NK-92 (cell line): Measurements from ENCODE around the gene NKAIN2.
"Not testable (repeated sequence)": the region's sequence is repeated elsewhere in the genome, so short reads cannot be mapped to it uniquely, and the experiment has no call there.

Experiments used
- DNase-seq: peaks from one replicate; lab custom pipeline; 2025; ENCODE audit not compliant: unreplicated experiment; lab: John Stamatoyannopoulos, UW

NKAIN2 gene

GRCh38 chr6:124297507-124297906, 493.8 kb downstream of the NKAIN2 start:
- no peak for DNase-seq

DNA sequence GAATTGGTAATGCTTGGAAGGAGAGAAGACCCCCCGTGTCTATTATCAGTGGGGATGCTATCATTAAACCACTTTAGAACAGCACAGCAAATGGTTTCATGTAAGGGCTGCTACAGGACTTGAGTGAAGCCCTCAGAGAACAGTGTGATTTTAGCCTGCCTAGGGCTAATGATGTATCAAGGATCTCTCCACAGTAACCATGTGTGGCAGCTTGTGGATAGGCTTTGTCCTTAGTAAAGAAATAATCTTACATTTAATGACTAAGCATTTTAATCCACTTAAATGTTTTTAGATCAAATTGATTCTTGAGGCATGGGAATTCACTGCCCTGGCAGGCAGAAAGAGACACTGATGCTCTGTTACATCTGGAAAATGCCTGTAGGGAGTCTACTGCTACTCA, 495.1 kb downstream of the NKAIN2 start:
- DNase-seq = no peak

DNA sequence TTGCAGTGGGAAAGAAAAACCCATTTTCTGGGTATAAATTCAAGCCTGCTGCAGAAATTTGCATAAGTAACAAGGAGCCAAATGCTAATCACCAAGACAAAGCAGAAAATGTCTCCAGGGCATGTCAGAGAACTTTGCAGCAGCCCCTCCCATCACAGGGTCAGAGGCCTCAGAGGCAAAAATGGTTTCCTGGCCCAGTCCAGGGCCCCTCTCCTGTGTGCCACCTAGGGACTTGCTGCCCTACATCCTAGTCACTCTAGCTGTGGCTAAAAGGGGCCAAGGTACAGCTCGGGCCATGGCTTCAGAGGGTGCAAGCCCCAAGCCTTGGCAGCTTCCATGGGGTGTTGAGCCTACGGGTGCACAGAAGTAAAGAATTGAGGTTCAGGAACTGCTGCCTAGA, 497.2 kb downstream of the NKAIN2 start:
- not testable (repeated sequence) for DNase-seq

GRCh38 chr6:124303971-124304370, 500.3 kb downstream of the NKAIN2 start:
- no peak for DNase-seq

DNA sequence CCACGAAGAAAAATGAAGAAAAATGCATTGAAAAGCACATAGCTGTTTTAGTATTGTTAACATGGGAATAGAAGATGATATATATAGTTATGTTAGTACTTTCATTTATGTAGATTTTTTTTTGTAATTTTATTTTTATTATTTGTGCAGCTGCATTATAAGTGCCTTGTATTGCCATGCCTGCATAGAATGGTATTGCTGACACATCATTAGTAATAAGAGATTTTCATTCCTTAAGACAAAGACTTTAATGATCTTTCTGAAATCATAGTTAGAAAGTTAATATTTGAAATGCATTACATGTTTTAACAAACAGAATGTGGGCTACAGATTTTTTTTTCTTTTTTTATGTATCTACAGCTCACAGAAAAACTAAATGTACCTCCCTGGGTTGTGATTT, 506.5 kb downstream of the NKAIN2 start:
- no peak for DNase-seq

- DNase-seq = no peak
These were observed 515.7 kb downstream of the NKAIN2 start for GRCh38 chr6:124319410-124319809.

GRCh38 chr6:124324237-124324636, 520.6 kb downstream of the NKAIN2 start:
- no peak for DNase-seq

DNA sequence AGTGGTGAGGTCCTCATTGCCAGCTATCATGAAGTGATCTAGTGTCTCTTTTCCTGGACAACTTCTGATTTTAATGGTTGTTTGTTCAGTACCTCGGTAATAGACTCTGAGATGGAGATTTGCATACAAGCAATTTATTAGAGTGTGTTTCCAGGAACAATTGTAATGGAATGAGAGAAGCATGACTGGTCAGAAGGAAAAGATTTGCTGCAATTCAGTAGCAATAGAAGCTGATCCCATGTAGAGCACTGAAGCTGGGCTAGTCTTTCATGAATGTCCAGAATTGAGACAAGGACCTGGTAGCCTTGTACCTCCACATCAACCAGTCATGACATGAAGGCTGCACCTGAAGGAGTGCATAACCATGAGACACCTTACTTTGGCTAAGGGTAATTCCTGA, 526.5 kb downstream of the NKAIN2 start:
- DNase-seq = no peak

DNA sequence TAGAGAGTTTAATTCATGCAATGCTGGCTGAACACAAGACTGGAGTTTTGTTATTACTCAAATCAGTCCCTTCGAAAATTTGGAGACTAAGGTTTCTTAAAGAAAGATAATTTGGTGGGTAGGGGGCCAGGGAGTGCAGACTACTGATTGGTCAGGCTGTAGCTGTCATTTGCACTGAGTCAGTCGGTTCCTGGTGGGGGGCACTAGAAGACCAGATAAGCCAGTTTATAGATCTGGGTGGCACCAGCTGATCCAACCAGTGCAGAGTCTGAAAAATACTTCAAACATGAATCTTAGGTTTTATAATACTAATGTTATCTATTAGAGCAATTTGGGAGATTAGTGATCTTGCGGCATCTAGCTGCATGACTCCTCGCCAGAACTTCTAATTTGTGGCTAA, 530.7 kb downstream of the NKAIN2 start:
- no peak for DNase-seq

DNA sequence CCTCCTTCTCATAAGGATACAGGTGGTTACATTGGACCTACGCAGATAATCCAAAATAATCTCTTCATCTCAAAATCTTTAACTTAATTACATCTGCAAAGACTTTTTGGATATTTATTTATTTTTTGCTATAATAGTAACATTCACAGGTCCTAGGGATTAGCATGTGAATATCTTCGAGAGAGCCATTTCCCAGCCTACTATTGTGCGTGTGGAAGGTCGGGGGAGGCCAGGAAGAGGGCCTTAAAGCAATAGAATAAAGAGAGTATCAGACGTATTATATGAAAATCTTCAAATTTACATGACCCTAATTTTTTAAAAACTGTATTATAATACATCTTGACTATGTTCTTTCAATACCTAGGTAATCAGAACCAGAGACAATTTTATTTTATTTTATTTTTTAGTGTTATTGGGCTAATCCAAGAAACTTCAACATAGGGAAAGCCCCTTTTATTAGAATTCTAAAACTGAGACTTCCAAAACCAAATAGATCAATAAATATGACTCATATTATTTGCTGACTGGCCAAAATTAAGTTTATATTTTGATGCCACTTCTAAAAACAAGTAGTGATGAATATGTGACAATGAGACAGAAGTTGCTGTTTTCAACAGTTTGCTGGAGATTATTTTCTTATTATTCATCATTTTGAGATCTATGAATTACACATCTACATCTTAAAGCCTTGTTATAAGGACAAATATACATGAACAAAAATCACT, 536.1 kb downstream of the NKAIN2 start:
- DNase-seq = no peak

DNA sequence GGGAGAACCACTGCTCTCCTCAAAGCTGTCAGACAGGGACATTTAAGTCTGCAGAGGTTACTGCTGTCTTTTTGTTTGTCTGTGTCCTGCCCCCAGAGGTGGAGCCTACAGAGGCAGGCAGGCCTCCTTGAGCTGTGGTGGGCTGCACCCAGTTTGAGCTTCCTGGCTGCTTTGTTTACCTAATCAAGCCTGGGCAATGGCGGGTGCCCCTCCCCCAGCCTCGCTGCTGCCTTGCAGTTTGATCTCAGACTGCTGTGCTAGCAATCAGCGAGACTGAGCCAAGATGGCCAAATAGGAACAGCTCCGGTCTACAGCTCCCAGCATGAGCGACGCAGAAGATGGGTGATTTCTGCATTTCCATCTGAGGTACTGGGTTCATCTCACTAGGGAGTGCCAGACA, 544.7 kb downstream of the NKAIN2 start:
- not testable (repeated sequence) for DNase-seq

- no peak for DNase-seq
These were observed 551.5 kb downstream of the NKAIN2 start for GRCh38 chr6:124355146-124355545.

GRCh38 chr6:124356276-124356810, 552.7 kb downstream of the NKAIN2 start:
- DNase-seq = no peak

DNA sequence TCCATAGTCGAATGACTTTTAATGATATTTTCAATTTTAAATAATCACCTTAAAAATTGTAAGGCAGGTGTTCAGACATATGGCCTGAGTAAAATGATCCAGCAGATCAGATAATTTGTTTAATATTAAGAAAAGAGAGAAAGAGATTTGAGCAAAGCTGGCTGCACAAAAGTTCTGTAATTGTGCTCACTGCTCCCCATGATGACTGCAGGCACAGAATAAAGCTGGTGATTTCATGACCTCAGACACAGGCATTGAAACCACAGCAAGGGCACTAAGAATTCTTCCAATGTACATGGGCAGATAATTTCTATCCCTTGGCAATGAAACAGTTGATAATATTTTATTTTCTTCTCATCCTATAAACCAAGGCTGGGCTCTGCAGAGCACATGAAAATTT, 553.1 kb downstream of the NKAIN2 start:
- DNase-seq = no peak

GRCh38 chr6:124368131-124368530, 564.5 kb downstream of the NKAIN2 start:
- no peak for DNase-seq

DNA sequence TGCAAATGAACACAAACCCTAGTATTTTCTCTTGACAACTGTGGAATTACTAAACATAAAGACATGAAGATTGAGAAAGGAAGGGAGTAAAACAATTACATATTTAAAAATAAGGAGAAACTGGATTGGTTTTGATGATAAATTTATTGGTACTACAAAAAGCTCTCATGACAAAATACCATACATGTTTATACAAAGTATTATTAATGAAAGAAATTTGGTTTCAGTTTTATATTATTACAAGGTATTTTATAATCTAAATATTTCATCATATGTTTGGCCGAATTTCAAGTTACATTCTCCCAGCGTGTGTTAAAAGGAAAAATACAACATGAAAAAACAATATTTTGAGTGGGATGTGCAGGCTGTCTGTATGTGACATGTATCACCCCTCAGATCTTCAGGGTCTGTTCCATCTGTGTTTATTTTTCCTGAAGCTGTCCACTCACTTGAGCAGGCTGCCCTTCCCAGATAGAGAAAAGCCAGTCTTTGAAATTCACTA, 568.4 kb downstream of the NKAIN2 start:
- DNase-seq = no peak

- DNase-seq = no peak
These were observed 569.7 kb downstream of the NKAIN2 start for GRCh38 chr6:124373386-124373785.

DNA sequence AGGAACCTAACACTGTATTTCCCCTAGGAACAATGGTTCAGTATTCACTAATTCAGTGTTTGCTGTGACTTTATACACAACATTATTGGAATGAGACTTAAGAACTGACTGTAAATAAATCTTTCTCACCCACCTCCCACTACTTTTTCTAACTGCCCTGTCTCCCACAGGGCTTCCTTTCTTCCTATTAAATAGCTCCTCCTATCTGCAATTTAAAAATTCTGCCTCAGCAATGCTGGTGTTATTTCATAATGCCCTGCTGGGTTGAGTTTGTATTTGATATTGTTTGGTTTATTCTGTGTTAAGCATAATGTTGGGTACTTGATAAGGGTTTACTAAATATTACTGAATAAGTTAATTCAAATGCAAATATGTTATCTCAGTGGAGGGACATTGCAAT, 585.5 kb downstream of the NKAIN2 start:
- DNase-seq = no peak

- DNase-seq = no peak
These were observed 589.9 kb downstream of the NKAIN2 start for GRCh38 chr6:124393536-124393935.

DNA sequence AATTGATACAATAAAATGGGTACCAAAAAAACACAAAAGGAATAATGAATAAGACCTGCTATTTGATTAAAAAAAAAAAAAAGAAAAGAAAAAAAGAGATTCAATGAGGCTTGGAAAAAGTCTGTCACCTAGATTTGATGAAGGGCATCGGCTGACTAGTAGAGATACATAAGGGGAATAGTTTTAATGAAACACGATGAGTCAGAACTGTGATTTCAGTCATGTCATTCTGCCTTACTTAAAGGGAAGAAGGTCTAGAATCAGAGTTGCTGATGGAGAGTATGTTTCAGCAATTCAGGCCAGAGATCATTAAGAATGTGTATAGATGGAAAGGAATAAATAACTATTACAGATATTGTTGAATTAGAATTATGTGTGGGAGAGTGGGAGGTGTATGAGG, 592.7 kb downstream of the NKAIN2 start:
- DNase-seq = no peak

DNA sequence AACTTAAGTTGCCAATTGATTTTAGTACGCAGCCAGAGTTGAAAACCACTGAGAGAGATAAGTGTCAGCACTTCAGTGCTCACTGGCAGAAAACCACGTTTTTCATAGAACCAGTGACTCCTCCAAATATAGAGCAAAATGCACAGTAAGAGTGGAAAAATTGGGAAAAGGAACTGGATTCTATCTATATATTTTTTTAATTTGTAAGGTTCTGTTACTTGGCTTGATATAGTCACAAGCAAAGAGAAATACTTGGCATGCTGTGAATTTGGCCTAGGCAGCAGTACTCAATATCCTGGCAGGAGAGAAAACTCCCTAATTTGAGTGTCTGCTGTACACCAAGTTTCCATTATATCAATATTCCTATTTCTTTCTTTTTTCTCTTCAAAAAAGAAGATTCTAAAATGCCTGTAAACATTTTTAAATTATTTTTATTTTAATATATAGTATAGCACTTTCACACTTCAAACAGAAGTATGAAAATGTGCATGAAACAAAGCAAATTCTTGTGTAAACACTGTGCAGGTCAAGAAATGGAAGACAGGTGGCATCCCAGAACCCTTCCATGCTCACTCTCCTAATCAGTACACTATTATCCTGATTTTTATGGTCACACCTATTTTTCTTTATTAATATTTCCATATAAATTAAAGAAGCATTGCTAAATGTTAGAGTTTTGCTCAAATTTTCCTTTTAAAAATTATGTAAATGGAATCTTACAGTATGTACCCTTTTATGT, 596.8 kb downstream of the NKAIN2 start:
- DNase-seq = no peak

DNA sequence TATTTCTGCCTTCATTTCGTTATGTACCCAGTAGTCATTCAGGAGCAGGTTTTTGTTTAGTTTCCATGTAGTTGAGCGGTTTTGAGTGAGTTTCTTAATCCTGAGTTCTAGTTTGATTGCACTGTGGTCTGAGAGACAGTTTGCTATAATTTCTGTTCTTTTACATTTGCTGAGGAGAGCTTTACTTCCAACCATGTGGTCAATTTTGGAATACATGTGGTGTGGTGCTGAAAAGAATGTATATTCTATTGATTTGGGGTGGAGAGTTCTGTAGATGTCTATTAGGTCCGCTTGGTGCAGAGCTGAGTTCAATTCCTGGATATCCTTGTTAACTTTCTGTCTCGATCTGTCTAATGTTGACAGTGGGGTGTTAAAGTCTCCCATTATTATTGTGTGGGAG, 606.8 kb downstream of the NKAIN2 start:
- DNase-seq = not testable (repeated sequence)
